Small intestine (tissue), 7 donors: Measurements from ENCODE around the gene NFE2L3. TPM values are rescaled to one million over a fixed set of nuclear protein-coding genes. Genes with fewer than 3 reads are reported as not detected.
"Not testable (repeated sequence)": the region's sequence is repeated elsewhere in the genome, so short reads cannot be mapped to it uniquely, and the experiment has no call there.

Experiments
- DNase-seq, 2 donors: peaks; one replicate each; pipeline versions ENCODE4 v3.0.0 to v3.0.0-alpha.2; 2013
- FAIRE-seq: peaks from 2 replicates; lab custom pipeline; 2012; peaks lifted over from hg19 to GRCh38; lab: Jason Lieb, UNC
- H3K27ac ChIP-seq, 3 donors: one replicate each; pipeline ENCODE4 v1.5.1; 2013; ENCODE audit warnings: low read length in 2 of 3, mild to moderate bottlenecking in 2 of 3, control low read depth in 1 of 3, inconsistent platforms in 1 of 3, low read depth in 1 of 3, moderate library complexity in 1 of 3
- H3K27me3 ChIP-seq, 3 donors: one replicate each; pipeline ENCODE4 v1.6.1; 2013; ENCODE audit warnings: low read length in 3 of 3, inconsistent platforms in 1 of 3; ENCODE audit not compliant: control insufficient read depth in 3 of 3, insufficient read depth in 3 of 3
- H3K36me3 ChIP-seq, 3 donors: one replicate each; pipeline ENCODE4 v1.6.1; 2013; ENCODE audit warnings: low read length in 3 of 3, inconsistent platforms in 1 of 3, low read depth in 1 of 3, mild to moderate bottlenecking in 1 of 3, moderate library complexity in 1 of 3; ENCODE audit not compliant: control insufficient read depth in 3 of 3, insufficient read depth in 2 of 3
- H3K4me1 ChIP-seq, 3 donors: one replicate each; pipeline ENCODE4 v1.6.1; 2013; ENCODE audit warnings: low read length in 2 of 3, inconsistent platforms in 1 of 3, low read depth in 1 of 3, mild to moderate bottlenecking in 1 of 3, moderate library complexity in 1 of 3; ENCODE audit not compliant: control insufficient read depth in 3 of 3, insufficient read depth in 2 of 3
- H3K4me3 ChIP-seq, 3 donors: one replicate each; pipeline ENCODE4 v1.5.1; 2013; ENCODE audit warnings: low read length in 3 of 3, control low read depth in 1 of 3, inconsistent platforms in 1 of 3, low read depth in 1 of 3, mild to moderate bottlenecking in 1 of 3, moderate library complexity in 1 of 3
- H3K9me3 ChIP-seq, 2 donors: one replicate each; pipeline ENCODE4 v1.6.1; 2013; ENCODE audit warnings: low read depth in 1 of 2, low read length in 1 of 2; ENCODE audit not compliant: control insufficient read depth in 2 of 2, insufficient read depth in 1 of 2
- WGBS, 3 donors: extraction: QIAGEN DNeasy Blood & Tissue Kit; methylation state at CpG; one replicate each; pipeline ENCODE4 v1.1.7; 2013; 5-methylcytosine and 5-hydroxymethylcytosine counted together
- polyA plus RNA-seq, 4 donors: library from polyadenylated mRNA; stranded (reverse) in 3 of 4; unstranded in 1 of 4; fragments of 200-250 nt in 3 of 4; fragments of 120-200 nt in 1 of 4; gene quantifications; one replicate each; pipeline versions ENCODE4 v1.2.1 to v1.2.3, GENCODE V29; 2013
- donor health status: healthy with polysubstance abuse.
- donor health status: control.
- donor health status: control.
- donor health status: Bipolar disorder and iron deficiency.
- donor health status: healthy.

NFE2L3 gene
- polyA plus RNA-seq, 4 donors = 1.8 to 16.6 (median 7.6) TPM

DNA sequence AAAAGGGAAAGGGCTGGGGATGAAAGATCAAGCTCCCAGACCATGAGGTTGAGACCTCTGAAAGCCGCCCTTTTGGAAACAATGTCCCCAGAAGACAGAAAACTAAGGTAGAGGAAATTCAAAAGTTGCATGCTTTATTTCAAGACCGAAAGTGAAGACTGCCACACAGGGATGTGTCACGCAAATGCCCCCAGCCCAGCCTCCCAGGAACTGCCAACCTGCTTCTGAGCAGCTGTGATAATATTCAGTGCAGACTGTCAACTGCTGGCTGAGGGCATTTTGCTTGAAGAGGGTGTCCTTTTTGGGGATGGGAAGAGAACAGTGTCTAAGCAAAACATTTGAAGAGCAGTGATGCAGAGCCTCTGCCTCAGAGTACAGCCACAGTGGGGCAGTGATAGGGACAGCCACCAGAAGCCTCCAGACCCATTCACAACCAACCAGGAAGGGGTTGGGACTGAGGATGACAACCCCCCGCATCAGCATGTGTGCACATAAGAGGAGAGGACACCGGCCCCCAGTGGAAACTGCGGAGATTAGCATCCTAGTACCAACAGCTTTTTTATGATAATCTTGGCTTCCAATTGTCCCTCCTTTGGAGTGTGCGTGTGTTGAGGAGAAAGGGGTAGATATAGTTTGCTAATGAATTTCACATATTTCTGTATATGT, 34.7 kb upstream of the NFE2L3 start:
- Histone ChIP-seq H3K9me3 (no peaks in the 10 kb centered on the region), H3K27me3 (no peaks in the 10 kb centered on the region), H3K4me3 (no peak overlapping the region), H3K4me1 (no peaks in the 10 kb centered on the region), H3K27ac (no peak overlapping the region), H3K36me3 (no peaks in the 10 kb centered on the region)
- WGBS, 3 donors = 65 to 74% (median 73%) methylated on average over 7 of the region's 7 CpGs
- FAIRE-seq = no peak
- DNase-seq = no peak

DNA sequence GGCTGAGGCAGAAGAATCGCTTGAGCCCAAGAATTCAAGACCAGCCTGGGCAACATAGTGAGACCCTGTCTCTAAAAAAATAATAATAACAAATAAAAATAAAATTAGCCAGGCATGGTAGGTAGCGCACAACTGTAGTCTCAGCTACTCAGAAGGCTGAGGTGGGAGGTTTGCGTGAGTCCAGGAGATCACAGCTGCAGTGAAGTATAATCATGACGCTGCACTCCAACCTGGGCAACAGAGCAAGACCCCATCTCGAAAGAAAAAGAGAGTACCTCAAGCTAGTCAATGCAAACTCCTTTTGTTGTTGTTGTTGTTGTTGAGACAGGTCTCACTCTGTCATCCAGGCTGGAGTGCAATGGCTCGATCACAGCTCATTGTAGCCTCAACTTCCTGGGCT, 34.0 kb upstream of the NFE2L3 start:
- Histone ChIP-seq H3K9me3 (no peaks in the 10 kb centered on the region), H3K36me3 (no peaks in the 10 kb centered on the region), H3K27me3 (no peaks in the 10 kb centered on the region), H3K4me1 (no peaks in the 10 kb centered on the region), H3K27ac (no peak overlapping the region), H3K4me3 (no peak overlapping the region)
- DNase-seq (no peak), FAIRE-seq (no peak)
- WGBS, 3 donors = 85 to 97% (median 97%) methylated on average over 6 of the region's 6 CpGs

DNA sequence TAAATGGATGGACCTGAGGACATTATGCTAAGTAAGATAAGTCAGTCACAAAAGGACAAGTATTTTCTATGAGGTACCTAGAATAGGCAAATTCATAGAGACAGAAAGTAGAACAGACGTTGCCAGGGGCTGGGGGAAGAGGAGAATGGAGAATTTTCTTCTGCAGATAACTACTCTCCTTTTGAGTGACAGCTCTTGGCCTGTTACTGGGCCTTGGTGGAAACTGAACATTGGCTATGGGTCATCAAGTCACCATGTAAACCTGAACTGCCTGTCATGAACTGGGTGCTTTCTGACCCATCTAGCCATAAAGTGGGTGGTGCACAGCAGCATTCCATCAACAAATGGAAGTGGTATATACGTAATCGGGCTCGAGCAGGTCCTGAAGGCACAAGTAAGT, 29.3 kb upstream of the NFE2L3 start:
- no peak for DNase-seq
- Histone ChIP-seq H3K36me3 (no peaks in the 10 kb centered on the region), H3K27ac (no peak overlapping the region), H3K27me3 (no peaks in the 10 kb centered on the region), H3K4me1 (no peaks in the 10 kb centered on the region), H3K4me3 (no peak overlapping the region), H3K9me3 (peaks cover 0 to 5% of the 10 kb centered on the region in 2 donors)
- WGBS, 3 donors = 81 to 88% (median 88%) methylated on average over 4 of the region's 4 CpGs
- no peak for FAIRE-seq

DNA sequence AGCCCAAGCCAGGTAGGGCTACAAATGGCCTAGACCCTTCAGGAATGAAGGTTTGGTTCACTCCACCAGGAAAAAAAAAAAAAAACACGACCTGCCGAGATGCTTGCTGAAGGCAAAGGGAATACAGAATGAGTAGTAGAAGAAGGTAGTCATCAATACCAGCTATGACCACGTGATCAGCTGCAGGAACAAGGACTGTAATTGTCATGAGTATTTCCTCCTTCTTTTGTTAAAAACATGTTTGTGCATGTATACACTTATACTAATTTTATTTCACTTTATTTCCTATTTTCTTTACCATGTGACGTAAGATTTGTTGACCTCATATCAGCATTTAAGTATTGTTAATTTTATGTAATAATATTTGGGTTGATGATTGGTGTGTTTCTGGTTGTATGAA, 27.2 kb upstream of the NFE2L3 start:
- not testable (repeated sequence) for H3K9me3 ChIP-seq, DNase-seq, FAIRE-seq, H3K36me3 ChIP-seq, H3K4me3 ChIP-seq, H3K27me3 ChIP-seq, H3K27ac ChIP-seq, H3K4me1 ChIP-seq
- WGBS, 3 donors = 84 to 88% (median 86%) methylated on average over 4 of the region's 4 CpGs

DNA sequence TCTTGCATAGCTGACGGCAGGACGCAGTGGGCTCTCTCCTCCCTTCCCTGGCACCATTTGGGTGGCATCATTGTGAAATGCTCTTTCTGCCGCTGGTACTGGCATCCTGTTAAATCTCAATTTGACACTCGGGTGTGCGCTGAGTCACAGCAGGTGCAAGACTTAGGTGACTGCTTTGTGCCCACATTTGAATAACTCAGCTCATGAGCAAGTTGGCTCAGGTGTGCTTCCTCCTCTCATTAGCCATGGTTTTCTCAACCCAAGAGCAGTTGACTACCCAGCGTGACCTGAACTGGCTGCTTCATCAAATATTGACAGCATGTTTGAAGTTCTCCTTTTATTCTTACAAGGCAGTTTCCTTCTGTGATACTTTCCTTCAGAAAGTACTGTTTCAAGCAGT, 24.6 kb upstream of the NFE2L3 start:
- no peaks in the 10 kb centered on the region for H3K36me3 ChIP-seq
- FAIRE-seq = no peak
- no peak overlapping the region for H3K27ac ChIP-seq

DNA sequence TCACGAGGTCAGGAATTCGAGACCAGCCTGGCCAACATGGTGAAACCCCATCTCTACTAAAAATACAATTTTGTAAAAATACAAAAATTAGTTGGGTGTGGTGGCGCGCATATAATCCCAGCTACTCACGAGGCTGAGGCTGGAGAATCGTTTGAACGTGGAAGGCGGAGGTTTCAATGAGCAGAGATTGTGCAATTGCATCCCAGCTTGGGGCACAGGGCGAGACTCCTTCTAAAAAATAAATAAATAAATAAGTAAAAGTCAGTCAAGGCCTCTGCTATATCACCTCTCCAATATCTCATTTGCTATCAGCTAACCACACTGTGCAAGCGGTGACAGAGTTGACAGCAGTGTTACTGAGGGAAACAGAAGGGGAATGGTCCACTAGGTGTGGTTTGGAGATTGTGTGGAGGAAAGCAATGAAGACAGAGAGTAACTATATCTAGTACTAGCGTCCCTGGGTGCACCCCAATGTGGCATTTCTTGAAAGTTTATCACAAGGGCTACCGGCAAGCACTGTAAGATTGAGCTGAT, 20.9 kb upstream of the NFE2L3 start:
- DNase-seq = no peak
- 86 to 91% (median 87%) methylated on average over 12 of the region's 12 CpGs for WGBS, 3 donors
- Histone ChIP-seq H3K4me1 (no peaks in the 10 kb centered on the region), H3K4me3 (no peak overlapping the region), H3K27ac (no peak overlapping the region), H3K9me3 (no peaks in the 10 kb centered on the region), H3K27me3 (no peaks in the 10 kb centered on the region), H3K36me3 (no peaks in the 10 kb centered on the region)
- no peak for FAIRE-seq

More for the DNA sequence above, 24.6 kb upstream of the NFE2L3 start:
- DNase-seq = no peak
- H3K4me1 ChIP-seq = no peaks in the 10 kb centered on the region
- H3K4me3 ChIP-seq = no peak overlapping the region
- H3K27me3 ChIP-seq = no peaks in the 10 kb centered on the region
- peaks cover 0 to 5% of the 10 kb centered on the region in 2 donors for H3K9me3 ChIP-seq
- WGBS, 3 donors = 69 to 78% (median 74%) methylated on average over 6 of the region's 6 CpGs

DNA sequence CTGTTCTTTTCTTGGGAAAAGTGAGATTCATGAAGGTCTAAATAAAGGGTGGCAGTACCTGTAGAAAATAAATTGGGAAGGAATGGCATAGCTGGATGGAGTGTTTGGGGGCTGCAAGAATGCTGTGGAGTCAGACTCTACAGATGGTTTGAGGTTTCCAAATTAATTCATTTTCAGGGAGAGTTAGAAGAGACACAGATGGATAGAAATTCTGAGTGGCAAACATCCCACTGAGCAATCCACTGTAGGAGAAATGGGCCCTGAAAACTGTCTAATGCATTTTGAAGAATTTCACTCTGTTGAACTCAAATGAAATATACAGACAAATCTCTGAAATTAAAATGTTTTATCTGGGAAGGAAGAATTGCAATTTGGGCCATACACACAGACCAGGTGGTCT, 16.9 kb upstream of the NFE2L3 start:
- FAIRE-seq (no peak), DNase-seq (no peak)
- Histone ChIP-seq H3K4me3 (no peak overlapping the region), H3K27ac (no peak overlapping the region), H3K4me1 (no peaks in the 10 kb centered on the region), H3K27me3 (no peaks in the 10 kb centered on the region), H3K36me3 (no peaks in the 10 kb centered on the region), H3K9me3 (no peaks in the 10 kb centered on the region)

DNA sequence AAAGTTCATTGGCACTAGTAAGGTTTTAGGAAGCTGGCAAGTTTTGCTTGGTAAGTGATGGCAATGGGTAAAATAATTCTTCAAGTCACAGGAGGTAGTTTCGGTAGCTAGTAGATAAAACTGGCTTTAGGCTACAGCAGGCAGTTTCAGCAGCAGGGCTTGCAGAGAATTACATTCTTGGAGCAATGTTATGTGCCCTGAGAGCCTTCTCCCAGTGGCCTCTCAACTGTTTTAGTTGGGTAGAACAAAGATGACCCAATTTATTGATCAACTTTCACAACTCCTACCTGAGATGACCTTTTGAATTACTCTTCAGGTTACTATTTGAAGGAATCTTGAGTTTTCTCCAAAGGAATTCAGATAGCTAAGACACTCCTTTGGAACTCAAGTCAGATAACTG, 16.4 kb upstream of the NFE2L3 start:
- Histone ChIP-seq H3K4me3 (no peak overlapping the region), H3K27ac (no peak overlapping the region), H3K36me3 (no peaks in the 10 kb centered on the region), H3K4me1 (no peaks in the 10 kb centered on the region), H3K9me3 (no peaks in the 10 kb centered on the region), H3K27me3 (no peaks in the 10 kb centered on the region)
- FAIRE-seq = no peak
- DNase-seq = no peak
- WGBS, 3 donors = 93 to 100% (median 95%) methylated on average over 1 of the region's 1 CpG

DNA sequence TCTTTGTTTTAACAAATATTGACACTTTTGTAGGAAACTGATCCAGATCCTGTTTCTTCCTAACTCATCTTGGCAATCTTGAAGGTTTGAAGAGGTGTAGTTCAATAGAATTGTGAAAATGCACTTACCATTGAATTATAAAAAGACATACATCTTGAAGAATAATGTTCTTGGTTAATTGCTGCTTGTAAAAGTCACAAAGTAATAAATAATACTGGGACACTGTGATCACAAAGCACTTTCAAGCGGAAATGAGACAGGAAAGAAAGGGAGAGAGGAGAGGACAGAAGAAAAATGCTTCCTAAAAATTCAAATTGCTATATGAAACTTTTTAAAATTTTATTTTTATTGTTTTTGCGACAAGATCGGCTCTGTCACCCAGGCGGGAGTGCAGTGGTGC, 15.2 kb upstream of the NFE2L3 start:
- H3K27me3 ChIP-seq = no peaks in the 10 kb centered on the region
- WGBS, 3 donors = 89 to 95% (median 91%) methylated on average over 4 of the region's 4 CpGs
- no peak overlapping the region for H3K27ac ChIP-seq
- no peaks in the 10 kb centered on the region for H3K36me3 ChIP-seq
- no peaks in the 10 kb centered on the region for H3K9me3 ChIP-seq
- FAIRE-seq (no peak), DNase-seq (no peak)
- H3K4me3 ChIP-seq = no peak overlapping the region
- H3K4me1 ChIP-seq = peaks cover 0 to under 1% (median 0%) of the 10 kb centered on the region in 3 donors
